Astrocyte (in vitro differentiated cells and primary cell): ENCODE measurements around the gene AQP6.

Experiments used
- EZH2 ChIP-seq: IDR thresholded peaks from 2 replicates; pipeline ENCODE4 v1.6.1; 2012; ENCODE audit warnings: mild to moderate bottlenecking, low read length, inconsistent platforms; ENCODE audit not compliant: insufficient read depth
- TF ChIP-seq, protein P1 (sequence below): IDR thresholded peaks from 2 replicates; pipeline ENCODE4 v1.5.1; 2011; ENCODE audit warnings: low read depth, mild to moderate bottlenecking, inconsistent platforms, low read length, moderate library complexity; ENCODE audit not compliant: insufficient read depth

GRCh38 chr12:49942512-49942893 is 30.2 kb upstream of the AQP6 start:
- TF ChIP-seq, protein P1, sequence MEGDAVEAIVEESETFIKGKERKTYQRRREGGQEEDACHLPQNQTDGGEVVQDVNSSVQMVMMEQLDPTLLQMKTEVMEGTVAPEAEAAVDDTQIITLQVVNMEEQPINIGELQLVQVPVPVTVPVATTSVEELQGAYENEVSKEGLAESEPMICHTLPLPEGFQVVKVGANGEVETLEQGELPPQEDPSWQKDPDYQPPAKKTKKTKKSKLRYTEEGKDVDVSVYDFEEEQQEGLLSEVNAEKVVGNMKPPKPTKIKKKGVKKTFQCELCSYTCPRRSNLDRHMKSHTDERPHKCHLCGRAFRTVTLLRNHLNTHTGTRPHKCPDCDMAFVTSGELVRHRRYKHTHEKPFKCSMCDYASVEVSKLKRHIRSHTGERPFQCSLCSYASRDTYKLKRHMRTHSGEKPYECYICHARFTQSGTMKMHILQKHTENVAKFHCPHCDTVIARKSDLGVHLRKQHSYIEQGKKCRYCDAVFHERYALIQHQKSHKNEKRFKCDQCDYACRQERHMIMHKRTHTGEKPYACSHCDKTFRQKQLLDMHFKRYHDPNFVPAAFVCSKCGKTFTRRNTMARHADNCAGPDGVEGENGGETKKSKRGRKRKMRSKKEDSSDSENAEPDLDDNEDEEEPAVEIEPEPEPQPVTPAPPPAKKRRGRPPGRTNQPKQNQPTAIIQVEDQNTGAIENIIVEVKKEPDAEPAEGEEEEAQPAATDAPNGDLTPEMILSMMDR: no peak
- TF ChIP-seq EZH2: no peak
